Heart left ventricle (tissue), 13 donors: ENCODE data around the gene ZNF714.

Experiments used
- POLR2A ChIP-seq, 2 donors: fragments of 450-650 bp; IDR thresholded peaks; one replicate each; pipeline ENCODE4 v1.6.1; 2017; ENCODE audit warnings: antibody characterized with exemption in 2 of 2, mild to moderate bottlenecking in 2 of 2, moderate library complexity in 2 of 2
- TF ChIP-seq, protein P1 (sequence below), 12 donors: fragments of 200-600 bp; sonication (generic) in 4 of 12; IDR thresholded peaks; one replicate each; pipeline versions ENCODE4 v1.5.0 to v1.8.0; 2018 to 2022; ENCODE audit warnings: antibody characterized with exemption in 12 of 12, mild to moderate bottlenecking in 5 of 12
- donor health status: ischemic (EF 13 %, LVEDD 7.1; RV severe dilation, severe dysfunction).
- donor health status: DM: no; HTN: yes; CAD: no.
- donor health status: DM: no; HTN: no; CAD: no.
- donor health status: ischemic (EF 25% LVEDD 6.9; RV normal size, moderate dysfunction).
- donor health status: ischemic (EF 25% LVEDD 5.7; RV mildly dilated, moderate dysfunction).
- donor health status: ischemic (EF 35%, LVEDD 5.7; RV mildly dilated, moderate dysfunction).
- donor health status: nonischemic (EF 11% LVEDD 7.7; RV severe dilation, severe dysfunction).
- donor health status: DM: yes; HTN: yes; CAD: no.
- donor health status: PGD.
- donor health status: ischemic (EF 29% LVEDD 5.4; RV normal size, mild dysfunction).
- donor health status: nonischemic (EF 23%, LVEDD 6.1; RV moderate dilation, normal function).

DNA sequence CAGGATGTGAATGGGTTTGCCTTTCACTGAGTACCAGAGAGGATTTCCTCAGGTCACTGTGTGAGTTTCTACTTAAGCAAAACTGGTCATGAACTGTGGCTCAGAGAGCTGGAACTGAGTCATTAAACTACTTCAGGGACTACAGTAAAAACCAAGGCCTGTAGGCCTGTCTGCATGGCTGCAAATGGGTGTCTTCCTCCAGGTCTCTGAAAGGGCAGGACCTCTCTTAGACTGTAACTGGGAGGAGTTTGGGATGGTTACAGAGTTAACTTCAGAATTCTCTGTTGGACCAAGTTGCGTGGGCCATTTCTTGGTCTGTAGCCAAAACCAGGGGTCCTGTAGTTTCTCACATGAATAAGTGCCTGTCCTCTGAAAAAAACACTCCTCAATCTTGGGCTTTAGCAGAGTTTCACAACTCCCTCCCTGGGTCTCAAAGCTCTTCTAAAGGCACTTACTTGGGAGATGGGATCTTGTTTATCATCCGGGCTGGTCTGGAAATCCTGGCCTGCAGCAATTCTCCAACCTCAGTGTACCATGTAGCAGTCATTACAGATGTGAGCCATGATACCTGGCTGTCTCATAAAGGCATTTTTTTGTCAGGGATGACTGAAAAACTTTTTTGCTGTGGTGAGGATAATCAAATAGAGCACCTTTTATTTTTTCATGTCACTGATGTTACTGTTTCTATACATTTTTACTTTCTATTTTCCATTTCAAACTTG, 19.7 kb downstream of the ZNF714 start:
- TF ChIP-seq, protein P1, sequence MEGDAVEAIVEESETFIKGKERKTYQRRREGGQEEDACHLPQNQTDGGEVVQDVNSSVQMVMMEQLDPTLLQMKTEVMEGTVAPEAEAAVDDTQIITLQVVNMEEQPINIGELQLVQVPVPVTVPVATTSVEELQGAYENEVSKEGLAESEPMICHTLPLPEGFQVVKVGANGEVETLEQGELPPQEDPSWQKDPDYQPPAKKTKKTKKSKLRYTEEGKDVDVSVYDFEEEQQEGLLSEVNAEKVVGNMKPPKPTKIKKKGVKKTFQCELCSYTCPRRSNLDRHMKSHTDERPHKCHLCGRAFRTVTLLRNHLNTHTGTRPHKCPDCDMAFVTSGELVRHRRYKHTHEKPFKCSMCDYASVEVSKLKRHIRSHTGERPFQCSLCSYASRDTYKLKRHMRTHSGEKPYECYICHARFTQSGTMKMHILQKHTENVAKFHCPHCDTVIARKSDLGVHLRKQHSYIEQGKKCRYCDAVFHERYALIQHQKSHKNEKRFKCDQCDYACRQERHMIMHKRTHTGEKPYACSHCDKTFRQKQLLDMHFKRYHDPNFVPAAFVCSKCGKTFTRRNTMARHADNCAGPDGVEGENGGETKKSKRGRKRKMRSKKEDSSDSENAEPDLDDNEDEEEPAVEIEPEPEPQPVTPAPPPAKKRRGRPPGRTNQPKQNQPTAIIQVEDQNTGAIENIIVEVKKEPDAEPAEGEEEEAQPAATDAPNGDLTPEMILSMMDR (IDR thresholded peaks at IDR 0.05) = no peak
- TF ChIP-seq POLR2A (IDR thresholded peaks at IDR 0.05) = no peak
